Mesenchymal stem cell (in vitro differentiated cells and primary cell): ENCODE measurements around the gene NVL.
"Not testable (repeated sequence)": the region's sequence is repeated elsewhere in the genome, so short reads cannot be mapped to it uniquely, and the experiment has no call there.

Source experiments
- DNase-seq: peaks from one replicate; pipeline ENCODE4 v3.0.0-alpha.2; 2013
- H2AFZ ChIP-seq: one replicate; pipeline ENCODE4 v1.6.1; 2013; ENCODE audit warnings: low read depth, mild to moderate bottlenecking, control low read depth, inconsistent platforms, low read length, moderate library complexity
- H2AK5ac ChIP-seq: 2 replicates; pipeline ENCODE4 v1.6.1; 2013; ENCODE audit warnings: low read length, moderate library complexity, mild to moderate bottlenecking, inconsistent platforms; ENCODE audit not compliant: severe bottlenecking
- H2BK120ac ChIP-seq: one replicate; pipeline ENCODE4 v1.6.1; 2013; ENCODE audit warnings: low read depth, mild to moderate bottlenecking, inconsistent platforms, low read length, moderate library complexity
- H2BK12ac ChIP-seq, 2 experiments: one replicate each; pipeline ENCODE4 v1.6.1; 2013; ENCODE audit warnings: inconsistent platforms in 2 of 2, low read length in 2 of 2, mild to moderate bottlenecking in 2 of 2, moderate library complexity in 2 of 2, control low read depth in 1 of 2
- H2BK15ac ChIP-seq: one replicate; pipeline ENCODE4 v1.6.1; 2013; ENCODE audit warnings: mild to moderate bottlenecking, low read depth, inconsistent platforms; ENCODE audit not compliant: poor library complexity, severe bottlenecking
- H2BK5ac ChIP-seq: 2 replicates; pipeline ENCODE4 v1.6.1; 2013; ENCODE audit warnings: low read depth, mild to moderate bottlenecking, low read length, control low read depth, inconsistent platforms; ENCODE audit not compliant: poor library complexity, severe bottlenecking
- H3K14ac ChIP-seq, 2 experiments: one replicate each; pipeline ENCODE4 v1.6.1; 2013; ENCODE audit warnings: inconsistent platforms in 2 of 2, low read length in 2 of 2, control low read depth in 1 of 2, mild to moderate bottlenecking in 1 of 2, moderate library complexity in 1 of 2
- H3K18ac ChIP-seq, 2 experiments: one replicate each; pipeline ENCODE4 v1.6.1; 2013; ENCODE audit warnings: inconsistent platforms in 2 of 2, low read length in 2 of 2, control low read depth in 1 of 2, low read depth in 1 of 2, mild to moderate bottlenecking in 1 of 2
- H3K23ac ChIP-seq, 2 experiments: one replicate each; pipeline ENCODE4 v1.6.1; 2013; ENCODE audit warnings: inconsistent platforms in 2 of 2, low read length in 2 of 2, mild to moderate bottlenecking in 2 of 2, moderate library complexity in 2 of 2, control low read depth in 1 of 2
- H3K27ac ChIP-seq: 2 replicates; pipeline ENCODE4 v1.5.1; 2013; ENCODE audit warnings: mild to moderate bottlenecking, moderate library complexity, low read length, control low read depth, inconsistent platforms; ENCODE audit not compliant: poor library complexity, severe bottlenecking
- H3K27me3 ChIP-seq, 2 experiments: 2 replicates each; pipeline versions ENCODE4 v1.6.1 to v1.7.0; 2013; ENCODE audit warnings: low read length in 2 of 2, mild to moderate bottlenecking in 2 of 2, moderate library complexity in 2 of 2, control low read depth in 1 of 2, inconsistent platforms in 1 of 2; ENCODE audit not compliant: control insufficient read depth in 1 of 2, insufficient read depth in 1 of 2
- H3K36me3 ChIP-seq, 2 experiments: 2 replicates each; pipeline versions ENCODE4 v1.6.1 to v1.7.0; 2013; ENCODE audit warnings: low read length in 2 of 2, control low read depth in 1 of 2, inconsistent platforms in 1 of 2, low read depth in 1 of 2, mild to moderate bottlenecking in 1 of 2; ENCODE audit not compliant: insufficient read depth in 2 of 2, control insufficient read depth in 1 of 2
- H3K4ac ChIP-seq, 2 experiments: one replicate each; pipeline ENCODE4 v1.6.1; 2013; ENCODE audit warnings: inconsistent platforms in 2 of 2, low read length in 2 of 2, mild to moderate bottlenecking in 2 of 2, moderate library complexity in 2 of 2, control low read depth in 1 of 2, low read depth in 1 of 2
- H3K4me1 ChIP-seq: 2 replicates; pipeline ENCODE4 v1.6.1; 2013; ENCODE audit warnings: low read depth, low read length, control low read depth; ENCODE audit not compliant: control insufficient read depth, insufficient read depth
- H3K4me2 ChIP-seq: 2 replicates; pipeline ENCODE4 v1.6.1; 2013; ENCODE audit warnings: low read length, mild to moderate bottlenecking, inconsistent platforms; ENCODE audit not compliant: poor library complexity, severe bottlenecking
- H3K4me3 ChIP-seq, 2 experiments: 2 replicates each; pipeline versions ENCODE4 v1.5.1 to v1.7.0; 2013; ENCODE audit warnings: low read length in 2 of 2, mild to moderate bottlenecking in 2 of 2, control low read depth in 1 of 2, low read depth in 1 of 2; ENCODE audit not compliant: insufficient read depth in 1 of 2
- H3K79me1 ChIP-seq: replicated peaks from 2 replicates; pipeline ENCODE4 v1.6.1; 2013; ENCODE audit warnings: mild to moderate bottlenecking, control low read depth, low read length, inconsistent platforms; ENCODE audit not compliant: poor library complexity, severe bottlenecking
- H3K9ac ChIP-seq: 2 replicates; pipeline ENCODE4 v1.7.0; 2013; ENCODE audit warnings: mild to moderate bottlenecking, low read length, moderate library complexity
- H3K9me3 ChIP-seq: 2 replicates; pipeline ENCODE4 v1.7.0; 2013; ENCODE audit warnings: mild to moderate bottlenecking, low read length; ENCODE audit not compliant: control insufficient read depth
- H4K8ac ChIP-seq: one replicate; pipeline ENCODE4 v1.6.1; 2013; ENCODE audit warnings: inconsistent platforms, mild to moderate bottlenecking, low read length, moderate library complexity
- H4K91ac ChIP-seq: one replicate; pipeline ENCODE4 v1.6.1; 2013; ENCODE audit warnings: mild to moderate bottlenecking, low read length, inconsistent platforms
- WGBS: methylation state at CpG from one replicate; pipeline ENCODE4 v1.1.7; 2013; ENCODE audit warnings: mixed read lengths; 5-methylcytosine and 5-hydroxymethylcytosine counted together

NVL gene

DNA sequence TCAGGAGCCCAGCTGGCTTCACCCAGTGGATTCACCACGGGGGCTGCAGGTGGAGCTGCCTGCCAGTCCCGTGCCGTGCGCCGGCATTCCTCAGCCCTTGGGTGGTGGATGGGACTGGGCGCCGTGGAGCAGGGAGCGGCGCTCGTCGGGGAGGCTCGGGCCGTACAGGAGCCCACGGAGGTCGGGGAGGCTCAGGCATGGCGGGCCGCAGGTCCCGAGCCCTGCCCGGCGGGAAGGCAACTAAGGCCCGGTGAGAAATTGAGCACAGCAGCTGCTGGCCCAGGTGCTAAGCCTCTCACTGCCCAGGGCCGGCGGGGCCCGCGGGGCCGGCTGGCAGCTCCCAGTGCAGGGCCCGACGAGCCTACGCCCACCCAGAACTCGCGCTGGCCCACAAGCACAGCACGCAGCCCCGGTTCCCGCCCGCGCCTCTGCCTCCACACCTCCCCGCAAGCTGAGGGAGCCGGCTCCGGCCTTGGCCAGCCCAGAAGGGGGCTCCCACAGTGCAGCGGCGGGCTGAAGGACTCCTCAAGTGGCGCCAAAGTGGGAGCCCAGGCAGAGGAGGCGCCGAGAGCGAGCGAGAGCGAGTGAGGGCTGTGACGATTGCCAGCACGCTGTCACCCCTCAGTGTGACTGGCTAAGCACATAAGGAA, 22.6 kb upstream of the NVL start:
- H3K4me3 ChIP-seq, H3K9me3 ChIP-seq, H3K4me2 ChIP-seq, H3K18ac ChIP-seq, H3K27ac ChIP-seq, H3K4me1 ChIP-seq, H3K27me3 ChIP-seq, H3K9ac ChIP-seq, H2BK120ac ChIP-seq, H4K8ac ChIP-seq, H2AFZ ChIP-seq, H3K4ac ChIP-seq, H3K36me3 ChIP-seq, H2BK12ac ChIP-seq, H2BK5ac ChIP-seq, H3K23ac ChIP-seq, H2BK15ac ChIP-seq, H4K91ac ChIP-seq, H2AK5ac ChIP-seq, DNase-seq, H3K14ac ChIP-seq, H3K79me1 ChIP-seq: not testable (repeated sequence)
- WGBS, result 97% methylated on average over 48 of the region's 49 CpGs

DNA sequence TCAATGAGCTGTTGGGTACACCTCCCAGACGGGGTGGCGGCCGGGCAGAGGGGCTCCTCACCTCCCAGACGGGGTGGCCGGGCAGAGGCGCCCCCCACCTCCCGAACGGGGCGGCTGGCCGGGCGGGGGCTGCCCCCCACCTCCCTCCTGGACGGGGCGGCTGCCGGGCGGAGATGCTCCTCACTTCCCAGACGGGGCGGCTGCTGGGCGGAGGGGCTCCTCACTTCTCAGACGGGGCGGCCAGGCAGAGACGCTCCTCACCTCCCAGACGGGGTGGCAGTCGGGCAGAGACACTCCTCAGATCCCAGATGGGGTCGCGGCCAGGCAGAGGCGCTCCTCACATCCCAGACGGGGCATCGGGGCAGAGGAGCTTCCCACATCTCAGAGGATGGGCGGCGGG, 19.7 kb upstream of the NVL start:
- H2BK15ac ChIP-seq, H3K27ac ChIP-seq, H3K18ac ChIP-seq, H3K9ac ChIP-seq, H3K14ac ChIP-seq, H3K4me2 ChIP-seq, H3K9me3 ChIP-seq, H4K8ac ChIP-seq, H2BK12ac ChIP-seq, H3K27me3 ChIP-seq, H2BK120ac ChIP-seq, H2BK5ac ChIP-seq, H3K79me1 ChIP-seq, H3K36me3 ChIP-seq, H3K4ac ChIP-seq, H4K91ac ChIP-seq, H3K23ac ChIP-seq, H2AFZ ChIP-seq, H2AK5ac ChIP-seq, H3K4me3 ChIP-seq, DNase-seq, H3K4me1 ChIP-seq: not testable (repeated sequence)
- WGBS, result 97% methylated on average over 30 of the region's 30 CpGs

DNA sequence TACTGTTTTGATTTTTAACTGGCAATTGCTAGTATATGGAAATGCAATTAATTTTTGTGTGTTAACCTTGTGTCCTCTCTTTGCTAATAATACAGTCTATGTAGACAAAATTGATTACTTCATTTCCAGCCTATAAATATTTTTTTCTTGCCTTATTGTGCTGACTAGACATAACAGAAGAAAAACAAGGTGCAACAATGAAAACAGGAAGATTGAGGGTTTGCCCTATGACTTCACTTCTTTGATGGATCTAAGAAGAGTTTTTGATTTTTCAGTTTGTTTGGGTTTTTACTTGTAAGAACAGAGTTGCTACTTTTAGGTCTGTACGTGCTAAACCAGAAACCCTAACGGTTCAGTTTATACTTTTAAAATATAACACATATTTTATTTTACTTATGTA, 18.2 kb upstream of the NVL start:
- H2BK5ac ChIP-seq, result no peak overlapping the region
- H2BK12ac ChIP-seq, result no peak overlapping the region
- no peaks in the 10 kb centered on the region for H3K27me3 ChIP-seq
- no peak overlapping the region for H4K91ac ChIP-seq
- H3K36me3 ChIP-seq, result no peaks in the 10 kb centered on the region
- no peak overlapping the region for H2BK15ac ChIP-seq
- no peak overlapping the region for H3K4me3 ChIP-seq
- WGBS, result no CpG with 5 or more reads among the region's 2 CpGs
- H3K27ac ChIP-seq, result no peak overlapping the region
- no peak overlapping the region for H3K14ac ChIP-seq
- no peaks in the 10 kb centered on the region for H3K4me1 ChIP-seq
- no peak overlapping the region for H3K18ac ChIP-seq
- no peak overlapping the region for H2AK5ac ChIP-seq
- no peak overlapping the region for H4K8ac ChIP-seq
- no peak overlapping the region for H2AFZ ChIP-seq
- H3K4ac ChIP-seq, result no peak overlapping the region
- DNase-seq, result no peak
- H3K4me2 ChIP-seq, result no peak overlapping the region
- peaks cover 15% of the 10 kb centered on the region for H3K9me3 ChIP-seq
- H3K23ac ChIP-seq, result no peak overlapping the region
- no peak overlapping the region for H3K9ac ChIP-seq
- no peak overlapping the region for H2BK120ac ChIP-seq
- no peaks in the 10 kb centered on the region for H3K79me1 ChIP-seq

DNA sequence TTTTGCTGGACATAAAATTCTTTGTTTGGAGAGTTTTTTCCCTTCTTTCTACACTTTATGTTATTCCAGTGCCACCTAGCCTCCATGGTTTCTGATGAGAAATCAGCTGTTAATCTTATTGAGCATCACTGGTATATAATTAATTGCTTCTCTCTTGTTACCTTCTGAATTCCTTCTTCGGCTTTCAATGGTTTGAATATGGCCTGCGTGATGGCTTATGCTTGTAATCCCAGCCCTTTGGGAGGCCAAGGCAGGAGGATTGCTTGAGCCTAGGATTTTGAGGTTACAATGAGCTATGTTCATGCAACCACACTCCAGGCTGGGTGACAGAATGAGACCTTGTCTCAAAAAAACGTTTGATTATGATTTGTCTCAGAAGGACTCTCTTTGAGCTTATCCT, 13.7 kb upstream of the NVL start:
- H3K4me2 ChIP-seq, result no peak overlapping the region
- no peak overlapping the region for H2AFZ ChIP-seq
- WGBS, result 22% methylated on average over 3 of the region's 3 CpGs
- no peak overlapping the region for H2BK120ac ChIP-seq
- H4K8ac ChIP-seq, result no peak overlapping the region
- no peak overlapping the region for H3K18ac ChIP-seq
- H2BK15ac ChIP-seq, result no peak overlapping the region
- no peak overlapping the region for H3K23ac ChIP-seq
- H3K4me1 ChIP-seq, result peaks cover 6% of the 10 kb centered on the region
- peaks cover 22% of the 10 kb centered on the region for H3K9me3 ChIP-seq
- H3K14ac ChIP-seq, result no peak overlapping the region
- H2AK5ac ChIP-seq, result no peak overlapping the region
- no peak overlapping the region for H3K9ac ChIP-seq
- H4K91ac ChIP-seq, result no peak overlapping the region
- DNase-seq, result no peak
- H2BK12ac ChIP-seq, result no peak overlapping the region
- no peaks in the 10 kb centered on the region for H3K36me3 ChIP-seq
- no peak overlapping the region for H2BK5ac ChIP-seq
- H3K4ac ChIP-seq, result no peak overlapping the region
- H3K4me3 ChIP-seq, result no peak overlapping the region
- no peak overlapping the region for H3K27ac ChIP-seq
- no peaks in the 10 kb centered on the region for H3K27me3 ChIP-seq
- peaks cover 2% of the 10 kb centered on the region for H3K79me1 ChIP-seq
